Activated CD8-positive, alpha-beta T cell treated with anti-CD3 and anti-CD28 coated beads for 36 hours (primary cell): ENCODE results near the gene PLXNA1. TPM values are rescaled to one million over a fixed set of nuclear protein-coding genes. Genes with fewer than 3 reads are reported as not detected.

ENCODE experiments used
- ATAC-seq: fragments of 200-7000 bp; cut with Tn5 transposase; one replicate; pipeline ENCODE4 v1.10.0; 2021; ENCODE audit warnings: mild to moderate bottlenecking, moderate library complexity
- CTCF ChIA-PET: fragments of 350-600 bp; sonication (Branson Sonifier 250); formaldehyde crosslinking; loops from one replicate; lab custom pipeline; 2021; ENCODE audit warnings: antibody characterized with exemption; lab: Charles Lee
- POLR2A ChIA-PET: fragments of 350-600 bp; sonication (Branson Sonifier 250); formaldehyde crosslinking; loops from one replicate; lab custom pipeline; 2021; ENCODE audit warnings: antibody characterized with exemption; lab: Charles Lee
- DNase-seq: peaks from one replicate; pipeline ENCODE4 v3.0.0-alpha.2; 2020
- H3K27ac Mint-ChIP-seq: one replicate; pipeline ENCODE4 v1.8.0; 2021; ENCODE audit warnings: mild to moderate bottlenecking, mixed read lengths
- H3K27me3 Mint-ChIP-seq: one replicate; pipeline ENCODE4 v1.8.0; 2021; ENCODE audit warnings: mixed read lengths
- H3K36me3 Mint-ChIP-seq: one replicate; pipeline ENCODE4 v1.8.0; 2021; ENCODE audit warnings: low read depth, mixed read lengths
- H3K4me1 Mint-ChIP-seq: one replicate; pipeline ENCODE4 v1.8.0; 2021; ENCODE audit warnings: low read depth, mixed read lengths
- H3K4me3 Mint-ChIP-seq: one replicate; pipeline ENCODE4 v1.8.0; 2021; ENCODE audit warnings: mild to moderate bottlenecking, moderate library complexity, mixed read lengths
- H3K9me3 Mint-ChIP-seq: one replicate; pipeline ENCODE4 v1.8.0; 2021; ENCODE audit warnings: mixed read lengths
- intact Hi-C: fragments of 100-400 bp; cut with micrococcal nuclease; formaldehyde crosslinking; loops from one replicate; pipeline ENCODE4 v1.10.0; 2022
- total RNA-seq, 2 experiments: library from RNA; stranded (reverse); gene quantifications; one replicate each; pipeline ENCODE4 v1.2.3, GENCODE V29; 2021
- TF ChIP-seq, protein P1 (sequence below): fragments of 200-600 bp; IDR thresholded peaks from one replicate; pipeline ENCODE4 v1.8.0; 2022; ENCODE audit warnings: antibody characterized with exemption, mild to moderate bottlenecking

PLXNA1 gene
- total RNA-seq, 2 experiments from 2014 or later = 5.1 to 6.6 TPM

- H3K4me1 Mint-ChIP-seq = no peaks in the 10 kb centered on the region
- DNase-seq (no peak), ATAC-seq (no peak)
- intact Hi-C loops = no loop called here
- CTCF ChIA-PET = no interaction called here
- H3K9me3 Mint-ChIP-seq = no peaks in the 10 kb centered on the region
- POLR2A ChIA-PET = no interaction called here
- no peak overlapping the region for H3K27ac Mint-ChIP-seq
- no peaks in the 10 kb centered on the region for H3K27me3 Mint-ChIP-seq
- H3K36me3 Mint-ChIP-seq = no peaks in the 10 kb centered on the region
- TF ChIP-seq, protein P1, sequence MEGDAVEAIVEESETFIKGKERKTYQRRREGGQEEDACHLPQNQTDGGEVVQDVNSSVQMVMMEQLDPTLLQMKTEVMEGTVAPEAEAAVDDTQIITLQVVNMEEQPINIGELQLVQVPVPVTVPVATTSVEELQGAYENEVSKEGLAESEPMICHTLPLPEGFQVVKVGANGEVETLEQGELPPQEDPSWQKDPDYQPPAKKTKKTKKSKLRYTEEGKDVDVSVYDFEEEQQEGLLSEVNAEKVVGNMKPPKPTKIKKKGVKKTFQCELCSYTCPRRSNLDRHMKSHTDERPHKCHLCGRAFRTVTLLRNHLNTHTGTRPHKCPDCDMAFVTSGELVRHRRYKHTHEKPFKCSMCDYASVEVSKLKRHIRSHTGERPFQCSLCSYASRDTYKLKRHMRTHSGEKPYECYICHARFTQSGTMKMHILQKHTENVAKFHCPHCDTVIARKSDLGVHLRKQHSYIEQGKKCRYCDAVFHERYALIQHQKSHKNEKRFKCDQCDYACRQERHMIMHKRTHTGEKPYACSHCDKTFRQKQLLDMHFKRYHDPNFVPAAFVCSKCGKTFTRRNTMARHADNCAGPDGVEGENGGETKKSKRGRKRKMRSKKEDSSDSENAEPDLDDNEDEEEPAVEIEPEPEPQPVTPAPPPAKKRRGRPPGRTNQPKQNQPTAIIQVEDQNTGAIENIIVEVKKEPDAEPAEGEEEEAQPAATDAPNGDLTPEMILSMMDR = no peak
- no peak overlapping the region for H3K4me3 Mint-ChIP-seq
Observed at GRCh38 chr3:127005864-127006500, 23.1 kb downstream of the PLXNA1 start.

GRCh38 chr3:127006781-127007436, 24.0 kb downstream of the PLXNA1 start:
- TF ChIP-seq, protein P1 = no peak
- POLR2A ChIA-PET = no interaction called here
- Mint-ChIP-seq H3K4me1 (no peaks in the 10 kb centered on the region), H3K36me3 (no peaks in the 10 kb centered on the region), H3K27me3 (no peaks in the 10 kb centered on the region), H3K27ac (no peak overlapping the region), H3K4me3 (no peak overlapping the region), H3K9me3 (no peaks in the 10 kb centered on the region)
- intact Hi-C loops = no loop called here
- CTCF ChIA-PET = no interaction called here
- no peak for ATAC-seq
- DNase-seq = no peak

DNA sequence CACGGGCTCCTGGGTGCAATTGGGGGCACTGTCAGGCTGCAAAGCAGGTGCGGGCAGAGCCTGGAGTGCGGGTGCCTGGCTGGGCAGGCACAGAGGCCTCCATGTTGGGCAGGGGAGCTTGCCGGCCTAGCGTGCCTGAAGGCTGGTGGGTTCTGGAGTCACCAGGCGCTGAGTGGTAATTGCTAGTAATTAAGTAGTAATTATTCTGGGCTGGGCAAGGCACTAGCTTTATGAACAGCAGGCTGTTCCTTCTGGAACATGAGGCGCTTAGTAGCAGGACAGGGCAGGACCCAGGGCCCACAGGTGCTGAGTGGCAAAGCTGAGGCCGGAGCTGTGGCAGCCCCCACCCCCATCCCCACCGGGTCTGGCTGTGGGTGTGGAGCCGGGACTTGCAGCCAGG, 25.3 kb downstream of the PLXNA1 start:
- ChIA-PET POLR2A (no interaction called here), CTCF (no interaction called here)
- TF ChIP-seq, protein P1 = no peak
- intact Hi-C loops = no loop called here
- H3K4me1 Mint-ChIP-seq = no peaks in the 10 kb centered on the region
- H3K4me3 Mint-ChIP-seq = no peak overlapping the region
- no peak overlapping the region for H3K27ac Mint-ChIP-seq
- ATAC-seq = no peak
- H3K27me3 Mint-ChIP-seq = no peaks in the 10 kb centered on the region
- no peaks in the 10 kb centered on the region for H3K9me3 Mint-ChIP-seq
- DNase-seq = no peak
- H3K36me3 Mint-ChIP-seq = no peaks in the 10 kb centered on the region

DNA sequence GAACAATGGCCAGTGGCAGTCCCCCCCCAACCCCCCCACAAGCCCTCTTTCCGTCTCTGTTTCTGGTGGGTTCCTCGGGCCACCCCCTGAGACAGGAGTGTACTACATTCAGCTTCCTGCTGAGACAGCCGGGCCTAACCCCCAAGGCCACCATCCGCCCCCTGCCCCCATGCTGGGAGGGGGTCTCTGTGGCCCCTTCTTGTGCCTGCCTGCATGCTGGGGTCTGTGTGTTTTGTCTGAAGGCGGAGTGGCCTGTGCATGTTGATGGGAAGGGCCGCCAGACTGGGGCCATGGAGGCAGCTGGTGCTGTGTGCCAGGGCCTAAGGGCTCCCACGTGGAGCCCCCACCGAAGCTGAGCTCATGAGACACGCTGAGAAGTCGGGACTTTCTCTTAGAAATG, 26.6 kb downstream of the PLXNA1 start:
- Mint-ChIP-seq H3K4me1 (no peaks in the 10 kb centered on the region), H3K27me3 (no peaks in the 10 kb centered on the region), H3K4me3 (no peak overlapping the region), H3K36me3 (peaks cover 2% of the 10 kb centered on the region), H3K9me3 (no peaks in the 10 kb centered on the region), H3K27ac (no peak overlapping the region)
- ChIA-PET POLR2A (no interaction called here), CTCF (no interaction called here)
- TF ChIP-seq, protein P1 = no peak
- DNase-seq = no peak
- intact Hi-C loops = no loop called here
- ATAC-seq = no peak

DNA sequence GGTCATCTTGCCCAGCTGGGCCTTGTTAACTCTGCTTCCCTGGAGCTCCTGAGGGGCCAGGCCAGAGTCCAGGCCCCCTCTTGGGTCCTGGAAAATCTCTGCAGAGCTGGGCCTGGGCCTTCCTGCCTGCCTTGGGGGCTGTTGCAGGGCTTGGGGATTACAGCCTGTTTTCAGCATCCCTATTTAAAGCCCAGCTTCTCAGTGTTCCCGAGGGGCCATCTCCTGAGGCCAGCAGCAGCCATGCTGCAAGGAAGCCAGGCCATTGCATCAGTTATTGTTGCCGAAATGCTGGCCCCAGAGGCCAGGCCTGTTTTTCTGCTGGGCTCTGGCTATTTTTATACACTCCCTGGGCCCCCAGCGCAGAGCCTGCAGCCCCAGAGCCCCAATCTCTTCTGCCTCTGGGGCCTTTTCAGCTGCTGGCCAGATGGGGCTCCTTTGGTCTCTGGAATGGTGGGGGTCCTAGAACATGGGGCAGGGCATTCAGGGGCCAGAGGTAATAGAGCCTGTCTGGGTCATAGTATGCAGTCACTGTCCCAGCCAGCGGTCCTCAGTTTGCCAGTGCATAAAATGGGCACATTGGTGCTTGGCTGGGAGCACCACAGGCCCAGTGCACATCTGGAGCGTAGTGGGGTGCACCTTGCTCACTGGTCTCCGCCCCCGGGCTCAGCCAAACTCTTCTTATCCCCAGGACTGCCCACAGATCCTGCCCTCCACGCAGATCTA, 28.5 kb downstream of the PLXNA1 start:
- POLR2A ChIA-PET = no interaction called here
- no peaks in the 10 kb centered on the region for H3K27me3 Mint-ChIP-seq

More for the DNA sequence above, 28.5 kb downstream of the PLXNA1 start:
- no peaks in the 10 kb centered on the region for H3K4me1 Mint-ChIP-seq
- DNase-seq (no peak), ATAC-seq (no peak)
- no peak overlapping the region for H3K4me3 Mint-ChIP-seq
- intact Hi-C loops = no loop called here
- peaks cover 6% of the 10 kb centered on the region for H3K36me3 Mint-ChIP-seq
- no peak overlapping the region for H3K27ac Mint-ChIP-seq
- TF ChIP-seq, protein P1 = no peak
- H3K9me3 Mint-ChIP-seq = no peaks in the 10 kb centered on the region
- CTCF ChIA-PET = no interaction called here
